ENCODE results near the gene TPST1. TPM values are rescaled to one million over a fixed set of nuclear protein-coding genes. Genes with fewer than 3 reads are reported as not detected.

The TPST1 gene
- total and polyA plus RNA-seq, 2 of the 8 experiments (the other 6 are each of a cell fraction or from before 2014, with no cell fraction given), result 8.2 to 18.4 TPM

- ChIA-PET POLR2A (ENCODE audit: partially characterized antibody) (no interaction called here), CTCF (ENCODE audit: partially characterized antibody) (no interaction called here)
- no peak overlapping the region for H4K91ac ChIP-seq (replicated peaks; ENCODE audit: insufficient read length, low read length)
- H4K8ac ChIP-seq (ENCODE audit: extremely low read depth, insufficient read depth, low read length), result no peak overlapping the region
- H3K4me2 ChIP-seq (ENCODE audit: insufficient read depth in 1 of 2, low read depth in 2 of 2, low read length in 2 of 2), result no peak overlapping the region
- no peak overlapping the region for H3K18ac ChIP-seq (ENCODE audit: extremely low read depth, low read length)
- no peaks in the 10 kb centered on the region; a peak in 1 of 4 replicates for H3K79me2 ChIP-seq (ENCODE audit: control insufficient read depth in 1 of 2, insufficient read depth in 2 of 2, low read length in 2 of 2)
- peaks cover 10 to 12% of the 10 kb centered on the region in 2 experiments; a peak in 2 of 4 replicates for H3K9me3 ChIP-seq (ENCODE audit: insufficient read depth in 2 of 2, low read depth in 1 of 2, low read length in 1 of 2)
- no peaks in the 10 kb centered on the region for H4K20me1 ChIP-seq (replicated peaks in 1 of 2; ENCODE audit: control insufficient read depth in 1 of 2, insufficient read depth in 2 of 2, low read length in 2 of 2)
- H3K23ac ChIP-seq (ENCODE audit: insufficient read length), result no peak overlapping the region
- no peak overlapping the region for H3K14ac ChIP-seq (ENCODE audit: insufficient read length)
- H2BK20ac ChIP-seq (ENCODE audit: low read length), result no peak overlapping the region
- no peak overlapping the region for H2BK5ac ChIP-seq (ENCODE audit: low read depth, low read length)
- H3K23me2 ChIP-seq (ENCODE audit: low read depth, low read length), result no peaks in the 10 kb centered on the region
- H2BK15ac ChIP-seq (ENCODE audit: low read length), result no peak overlapping the region
- H3K4me3 ChIP-seq (ENCODE audit: extremely low read depth in 1 of 4, insufficient read depth in 2 of 4, low read depth in 3 of 4, low read length in 4 of 4), result no peak overlapping the region
- H3K4me1 ChIP-seq (replicated peaks in 1 of 4; ENCODE audit: control insufficient read depth in 3 of 4, insufficient read depth in 4 of 4, low read length in 3 of 4), result no peaks in the 10 kb centered on the region
- no peak overlapping the region for H2BK12ac ChIP-seq (ENCODE audit: low read depth, low read length)
- DNase-seq (ENCODE audit: low read depth in 1 of 2, low spot score in 2 of 2), result no peak
- no peak for FAIRE-seq
- no peaks in the 10 kb centered on the region for H3K79me1 ChIP-seq (ENCODE audit: low read depth, low read length)
- no peak overlapping the region for H3K27ac ChIP-seq (ENCODE audit: low read depth, low read length)
- no peaks in the 10 kb centered on the region; a peak in 1 of 8 replicates for H3K36me3 ChIP-seq (ENCODE audit: control insufficient read depth in 2 of 4, insufficient read depth in 4 of 4, low read length in 3 of 4)
- no peaks in the 10 kb centered on the region for H3K27me3 ChIP-seq (replicated peaks in 1 of 4; ENCODE audit: control insufficient read depth in 3 of 4, extremely low read depth in 1 of 4, insufficient read depth in 3 of 4, low read length in 3 of 4)
- no peak overlapping the region for H3K56ac ChIP-seq (replicated peaks; ENCODE audit: insufficient read length, low read depth, low read length)
- no peak overlapping the region for H2AK5ac ChIP-seq (ENCODE audit: low read depth, low read length)
- H2AFZ ChIP-seq (ENCODE audit: low read length), result no peak overlapping the region
- no peak overlapping the region for H2BK120ac ChIP-seq (replicated peaks; ENCODE audit: low read depth, low read length)
- H4K5ac ChIP-seq (ENCODE audit: insufficient read length, low read depth, low read length), result no peak overlapping the region
- H3K4ac ChIP-seq (replicated peaks; ENCODE audit: insufficient read length, low read depth, low read length), result no peak overlapping the region
- H3K9ac ChIP-seq (replicated peaks in 1 of 4; ENCODE audit: extremely low read depth in 1 of 4, low read depth in 3 of 4, low read length in 3 of 4), result no peak overlapping the region
- TF ChIP-seq E2F6 (IDR thresholded peaks at IDR 0.05) (no peak), MAX (IDR thresholded peaks at IDR 0.05) (no peak), FOSL1 (IDR thresholded peaks at IDR 0.05; ENCODE audit: insufficient read depth, low read depth, low read length) (no peak), GTF2F1 (IDR thresholded peaks at IDR 0.05; ENCODE audit: borderline replicate concordance, low read depth, low read length) (no peak)
These were observed 116.1 kb downstream of the TPST1 start for GRCh38 chr7:66321283-66321682.

Data from H1 (cell line).